ENCODE measurements around the gene DLGAP3. TPM values are rescaled to one million over a fixed set of nuclear protein-coding genes. Genes with fewer than 3 reads are reported as not detected.

DLGAP3 gene
- total and polyA plus RNA-seq, 2 of the 13 experiments (the other 11 are each of a cell fraction or from before 2014, with no cell fraction given), result 0.03 to 0.04 TPM

DNA sequence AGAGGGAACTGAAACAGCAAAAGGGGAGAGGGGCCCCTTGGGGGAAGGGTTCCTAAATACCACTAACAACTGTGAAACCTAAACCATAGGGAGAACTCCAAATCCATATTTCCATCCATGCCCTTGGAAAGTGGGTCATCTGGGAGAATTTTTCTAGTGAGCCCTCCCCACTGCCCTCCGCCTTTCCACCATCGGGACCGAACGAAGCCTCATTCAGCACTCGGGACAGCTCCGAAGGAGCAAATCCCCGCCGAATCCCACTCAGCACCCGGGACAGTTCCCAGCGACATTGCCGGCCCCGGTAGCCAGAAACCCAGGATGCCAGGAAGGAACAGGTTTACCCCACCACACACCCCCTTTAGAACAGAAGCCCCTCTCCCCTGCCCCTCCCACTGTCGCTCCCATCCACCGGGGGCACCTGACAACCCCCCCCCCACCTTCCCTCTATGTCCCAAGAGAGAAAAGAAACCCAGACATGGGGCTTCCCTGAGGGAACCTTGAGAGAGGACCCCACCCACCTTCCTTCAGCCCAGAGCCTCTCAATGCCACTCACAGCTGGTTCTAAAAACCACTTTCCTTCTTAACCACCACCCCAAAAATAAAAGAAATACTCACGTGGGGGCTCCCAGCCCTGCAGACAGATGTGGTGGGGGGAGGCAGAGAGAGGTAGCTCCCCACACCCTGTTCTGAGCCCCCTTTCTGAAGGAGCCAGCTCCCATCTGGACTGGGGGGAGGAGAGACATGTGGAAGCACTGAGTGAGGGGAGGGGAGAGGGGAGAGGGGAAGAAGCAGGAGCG, 4.5 kb downstream of the DLGAP3 start (continued):
- peak; percentile 98 for TF ChIP-seq IRF9 (CRISPR knock-in tag; IDR thresholded peaks at IDR 0.05; ENCODE audit: borderline replicate concordance)
- no peak for TF ChIP-seq NFIC (IDR thresholded peaks at IDR 0.05; ENCODE audit: low read length)
- TF ChIP-seq ELF1 (CRISPR knock-in tag; IDR thresholded peaks at IDR 0.05), result peak; percentile 73
- peak; percentile 99 for TF ChIP-seq ZNF605 (CRISPR knock-in tag; IDR thresholded peaks at IDR 0.05)
- TF ChIP-seq SPEN (CRISPR knock-in tag; IDR thresholded peaks at IDR 0.05; ENCODE audit: low read depth), result peak; percentile 82
- peak; percentile 98; the same call in 1 of the 2 replicates for TF ChIP-seq ZNF333 (CRISPR knock-in tag; IDR thresholded peaks at IDR 0.05; ENCODE audit: borderline replicate concordance)
- no peak for TF ChIP-seq PCBP1 (IDR thresholded peaks at IDR 0.05; ENCODE audit: borderline replicate concordance, low read depth, low read length)
- TF ChIP-seq KDM6A (CRISPR knock-in tag; IDR thresholded peaks at IDR 0.05; ENCODE audit: low read depth), result peak; percentile 61; the same call in 1 of the 2 replicates
- TF ChIP-seq GPBP1L1 (CRISPR knock-in tag; IDR thresholded peaks at IDR 0.05), result no peak
- TF ChIP-seq ZNF326 (CRISPR knock-in tag; IDR thresholded peaks at IDR 0.05; ENCODE audit: borderline replicate concordance), result peak; percentile 76; the same call in 1 of the 2 replicates
- TF ChIP-seq ARNT2 (CRISPR knock-in tag; IDR thresholded peaks at IDR 0.05; ENCODE audit: low read depth), result peak; percentile 97
- TF ChIP-seq ARNT (IDR thresholded peaks at IDR 0.05), result no peak
- TF ChIP-seq ZNF781 (CRISPR knock-in tag; IDR thresholded peaks at IDR 0.05; ENCODE audit: borderline replicate concordance, not compliant biosample characterization), result peak; percentile 100
- peak; percentile 97; the same call in 1 of the 2 replicates for TF ChIP-seq CHCHD3 (CRISPR knock-in tag; IDR thresholded peaks at IDR 0.05)
- TF ChIP-seq NFATC3 (CRISPR knock-in tag; IDR thresholded peaks at IDR 0.05), result peak; percentile 96
- peak; percentile 99 for TF ChIP-seq KLF15 (CRISPR knock-in tag; IDR thresholded peaks at IDR 0.05; ENCODE audit: borderline replicate concordance)
- no peak for TF ChIP-seq SMC3 (IDR thresholded peaks at IDR 0.05; ENCODE audit: low read length)
- no peak for TF ChIP-seq POLR2G (IDR thresholded peaks at IDR 0.05; ENCODE audit: low read depth, low read length)
- TF ChIP-seq ZNF724P (CRISPR knock-in tag; IDR thresholded peaks at IDR 0.05; ENCODE audit: borderline replicate concordance), result peak; percentile 93; the same call in 1 of the 2 replicates
- peak; percentile 69 for TF ChIP-seq XRCC5 (optimal IDR thresholded peaks at IDR 0.05; ENCODE audit: low read length)
- peak; percentile 99 for TF ChIP-seq ZNF124 (CRISPR knock-in tag; IDR thresholded peaks at IDR 0.05)
- TF ChIP-seq ZNF543 (CRISPR knock-in tag; IDR thresholded peaks at IDR 0.05), result peak; percentile 97
- peak; percentile 96 for TF ChIP-seq ZFAT (CRISPR knock-in tag; conservative IDR thresholded peaks at IDR 0.05)
- TF ChIP-seq PLSCR1 (CRISPR knock-in tag; IDR thresholded peaks at IDR 0.05; ENCODE audit: borderline replicate concordance), result peak; percentile 98
- TF ChIP-seq MAZ (IDR thresholded peaks at IDR 0.05; ENCODE audit: borderline replicate concordance, low read depth, low read length), result no peak
- TF ChIP-seq MAZ (CRISPR knock-in tag; IDR thresholded peaks at IDR 0.05; ENCODE audit: low read depth), result peak; percentile 92
- peak; percentile 93 for TF ChIP-seq ZKSCAN8 (CRISPR knock-in tag; IDR thresholded peaks at IDR 0.05; ENCODE audit: borderline replicate concordance)
- TF ChIP-seq BATF2 (CRISPR knock-in tag; IDR thresholded peaks at IDR 0.05), result peak; percentile 98

Data from HepG2 (cell line).